ENCODE results near the gene TYK2. TPM values are rescaled to one million over a fixed set of nuclear protein-coding genes. Genes with fewer than 3 reads are reported as not detected.

TYK2 gene
- total and polyA plus RNA-seq, 9 donors: 55.4 to 118 (median 78.9) TPM

DNA sequence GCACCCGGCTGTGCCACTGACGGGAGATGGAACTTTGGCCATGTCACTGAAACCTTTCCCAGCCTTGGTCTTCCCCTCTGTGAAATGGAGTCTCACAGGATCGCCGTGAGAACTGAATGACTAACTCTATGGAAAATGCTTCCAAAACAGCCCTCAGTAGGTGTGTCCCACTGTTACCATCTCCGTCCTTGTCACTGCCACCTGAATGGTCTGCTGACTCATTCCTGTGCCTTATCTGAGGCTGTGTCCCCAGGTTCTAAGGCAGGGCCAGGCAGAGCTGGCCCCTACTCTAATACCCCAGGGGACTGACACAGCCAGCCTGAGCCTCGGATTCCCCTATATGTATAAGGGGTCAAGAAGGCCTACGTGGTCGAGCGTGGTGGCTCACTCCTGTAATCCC is 18.4 kb upstream of the TYK2 start:
- H3K9me3 ChIP-seq: no peaks in the 10 kb centered on the region

DNA sequence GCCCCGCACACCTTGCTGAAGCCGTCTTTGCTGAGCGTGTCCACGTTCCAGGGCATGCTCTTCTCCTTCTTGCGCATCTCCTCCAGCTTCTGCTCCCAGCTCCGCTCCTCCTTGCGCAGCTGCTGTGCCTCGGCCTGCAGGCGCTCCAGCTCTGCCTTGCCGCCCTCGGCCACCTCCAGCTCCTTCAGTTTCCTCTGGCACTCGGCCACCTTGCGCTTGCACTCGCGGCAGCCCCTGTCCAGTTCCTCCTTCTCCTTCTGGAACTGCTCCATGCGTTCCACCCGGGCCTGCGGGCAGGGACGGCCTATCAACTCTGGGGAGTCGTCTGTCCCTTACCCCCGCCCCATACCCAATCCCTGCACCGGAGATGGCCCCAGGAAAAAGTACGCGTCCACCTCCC is 15.5 kb upstream of the TYK2 start:
- WGBS, 3 donors: 67 to 76% (median 71%) methylated on average over 24 of the region's 24 CpGs
- H3K4me3 ChIP-seq: no peak overlapping the region
- H3K36me3 ChIP-seq: no peaks in the 10 kb centered on the region
- H3K27me3 ChIP-seq: no peaks in the 10 kb centered on the region
- H3K27ac ChIP-seq: no peak overlapping the region
- TF ChIP-seq, protein P1, sequence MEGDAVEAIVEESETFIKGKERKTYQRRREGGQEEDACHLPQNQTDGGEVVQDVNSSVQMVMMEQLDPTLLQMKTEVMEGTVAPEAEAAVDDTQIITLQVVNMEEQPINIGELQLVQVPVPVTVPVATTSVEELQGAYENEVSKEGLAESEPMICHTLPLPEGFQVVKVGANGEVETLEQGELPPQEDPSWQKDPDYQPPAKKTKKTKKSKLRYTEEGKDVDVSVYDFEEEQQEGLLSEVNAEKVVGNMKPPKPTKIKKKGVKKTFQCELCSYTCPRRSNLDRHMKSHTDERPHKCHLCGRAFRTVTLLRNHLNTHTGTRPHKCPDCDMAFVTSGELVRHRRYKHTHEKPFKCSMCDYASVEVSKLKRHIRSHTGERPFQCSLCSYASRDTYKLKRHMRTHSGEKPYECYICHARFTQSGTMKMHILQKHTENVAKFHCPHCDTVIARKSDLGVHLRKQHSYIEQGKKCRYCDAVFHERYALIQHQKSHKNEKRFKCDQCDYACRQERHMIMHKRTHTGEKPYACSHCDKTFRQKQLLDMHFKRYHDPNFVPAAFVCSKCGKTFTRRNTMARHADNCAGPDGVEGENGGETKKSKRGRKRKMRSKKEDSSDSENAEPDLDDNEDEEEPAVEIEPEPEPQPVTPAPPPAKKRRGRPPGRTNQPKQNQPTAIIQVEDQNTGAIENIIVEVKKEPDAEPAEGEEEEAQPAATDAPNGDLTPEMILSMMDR (IDR thresholded peaks at IDR 0.05): no peak
- TF ChIP-seq POLR2A (IDR thresholded peaks at IDR 0.05) (no peak), EP300 (IDR thresholded peaks at IDR 0.05) (no peak)
- no peaks in the 10 kb centered on the region for H3K9me3 ChIP-seq
- H3K4me1 ChIP-seq (ENCODE audit: insufficient read depth): no peaks in the 10 kb centered on the region
- DNase-seq: no peak
- intact Hi-C loops (cut with DNase I): loop anchor here in 1 of 4 donors (10.0 kb wide), 1 partner anchor 461 kb away; the partner anchor contains the start of gene OLFM2

More for the DNA sequence above, 18.4 kb upstream of the TYK2 start:
- Histone ChIP-seq H3K4me3 (no peak overlapping the region), H3K27ac (no peak overlapping the region), H3K27me3 (no peaks in the 10 kb centered on the region), H3K4me1 (ENCODE audit: insufficient read depth) (peaks cover 11% of the 10 kb centered on the region), H3K36me3 (no peaks in the 10 kb centered on the region)
- DNase-seq: no peak
- intact Hi-C loops (cut with DNase I): loop anchor here in 1 of 4 donors (10.0 kb wide), 1 partner anchor 464 kb away; the partner anchor contains the start of gene OLFM2
- 87 to 92% (median 88%) methylated on average over 9 of the region's 9 CpGs for WGBS, 3 donors
- TF ChIP-seq, protein P1 (IDR thresholded peaks at IDR 0.05): no peak
- TF ChIP-seq POLR2A (IDR thresholded peaks at IDR 0.05): no peak
- TF ChIP-seq EP300 (IDR thresholded peaks at IDR 0.05): no peak

DNA sequence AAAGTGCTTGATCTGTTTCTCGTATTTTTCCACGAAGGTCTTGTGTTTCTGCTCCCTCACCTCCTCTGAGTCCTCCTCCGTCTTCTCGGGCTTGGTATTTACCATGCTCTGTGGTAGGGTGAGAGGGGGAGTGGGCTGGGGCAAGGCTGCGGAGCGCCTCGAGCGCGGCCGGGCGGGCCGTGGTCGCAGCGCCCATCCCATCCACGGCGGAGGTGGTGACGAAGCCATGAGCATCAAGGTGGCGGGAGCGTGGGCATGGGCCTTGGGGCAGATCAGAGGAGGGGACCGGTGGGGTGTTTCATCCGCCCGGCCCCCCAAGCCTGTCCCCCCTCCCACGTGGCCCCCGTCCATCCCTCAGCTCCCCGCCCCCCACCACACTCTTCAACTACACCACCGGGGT is 15.1 kb upstream of the TYK2 start:
- H3K4me3 ChIP-seq: no peak overlapping the region
- DNase-seq: no peak
- intact Hi-C loops (cut with DNase I): loop anchor here in 1 of 4 donors (10.0 kb wide), 1 partner anchor 461 kb away; the partner anchor contains the start of gene OLFM2
- H3K4me1 ChIP-seq (ENCODE audit: insufficient read depth): no peaks in the 10 kb centered on the region
- H3K9me3 ChIP-seq: no peaks in the 10 kb centered on the region
- H3K27ac ChIP-seq: no peak overlapping the region
- no peaks in the 10 kb centered on the region for H3K36me3 ChIP-seq
- TF ChIP-seq POLR2A (IDR thresholded peaks at IDR 0.05) (no peak), EP300 (IDR thresholded peaks at IDR 0.05) (no peak)
- TF ChIP-seq, protein P1 (IDR thresholded peaks at IDR 0.05): no peak
- H3K27me3 ChIP-seq: no peaks in the 10 kb centered on the region
- 85 to 88% (median 88%) methylated on average over 26 of the region's 26 CpGs for WGBS, 3 donors

DNA sequence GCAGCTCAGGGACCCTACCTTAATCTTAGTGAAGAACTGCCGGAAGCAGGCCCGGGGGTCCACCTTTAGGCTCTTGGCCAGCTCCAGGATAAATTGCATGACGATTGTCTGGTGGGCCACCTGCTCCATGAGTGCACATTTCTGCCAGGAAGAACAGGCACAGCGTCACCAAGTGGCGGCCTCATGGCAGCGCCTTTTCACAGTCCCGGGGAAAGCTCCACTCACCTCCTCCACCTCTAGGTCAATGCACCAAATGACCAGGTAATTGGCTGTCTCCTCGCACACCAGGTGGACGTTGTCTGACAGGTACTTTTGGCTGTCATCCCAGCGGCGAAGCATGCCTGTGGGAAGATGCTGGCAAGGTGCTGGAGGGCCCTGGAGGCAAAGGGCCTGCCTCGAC is 14.6 kb upstream of the TYK2 start:
- H3K27ac ChIP-seq: no peak overlapping the region

More for the DNA sequence above, 14.6 kb upstream of the TYK2 start:
- H3K9me3 ChIP-seq: no peaks in the 10 kb centered on the region
- H3K4me1 ChIP-seq (ENCODE audit: insufficient read depth): no peaks in the 10 kb centered on the region
- WGBS, 3 donors: 80 to 86% (median 82%) methylated on average over 12 of the region's 12 CpGs
- no peaks in the 10 kb centered on the region for H3K36me3 ChIP-seq
- TF ChIP-seq POLR2A (IDR thresholded peaks at IDR 0.05) (no peak), EP300 (IDR thresholded peaks at IDR 0.05) (no peak)
- TF ChIP-seq, protein P1 (IDR thresholded peaks at IDR 0.05): no peak
- no peak for DNase-seq
- intact Hi-C loops (cut with DNase I): loop anchor here in 1 of 4 donors (10.0 kb wide), 1 partner anchor 460 kb away; the partner anchor contains the start of gene OLFM2
- no peaks in the 10 kb centered on the region for H3K27me3 ChIP-seq
- H3K4me3 ChIP-seq: no peak overlapping the region

Data from ovary (tissue), 9 donors.